Measurements from ENCODE around the gene MTX2. TPM values are rescaled to one million over a fixed set of nuclear protein-coding genes. Genes with fewer than 3 reads are reported as not detected.
A peak's percentile ranks its signal among the peaks of the same experiment; 100 is the strongest.

The MTX2 gene
- total and polyA plus RNA-seq, 2 donors (not counting 3 experiments of a cell fraction or from before 2014, with no cell fraction given) = 31.3 TPM

DNA sequence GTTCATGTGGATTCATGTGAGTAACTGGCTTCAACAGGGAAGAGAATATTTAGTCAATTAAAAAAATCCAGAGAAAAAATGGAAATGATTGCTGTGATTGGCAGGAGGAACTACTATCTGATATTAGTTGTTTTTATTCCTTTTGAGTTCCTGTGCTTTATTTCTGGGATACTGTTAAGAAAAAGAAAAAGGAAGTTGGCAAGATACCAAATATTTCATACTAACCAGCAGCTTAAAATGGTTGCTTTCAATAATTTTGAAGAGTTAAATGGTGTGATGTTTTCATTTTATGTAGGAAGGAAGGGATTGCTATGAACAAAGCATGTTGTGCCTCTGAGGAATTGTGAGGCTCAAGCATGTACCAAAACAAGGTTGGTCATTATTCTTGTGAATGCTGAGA, 8.1 kb upstream of the MTX2 start:
- ChIA-PET POLR2A (no interaction called here), CTCF (interaction anchor here (1.4 to 1.9 kb wide), 3 partner anchors 15 to 194 kb away, joined by 3 to 7 read pairs (median 5); no protein-coding TSS in a partner anchor)
- no peaks in the 10 kb centered on the region for H3K27me3 ChIP-seq (ENCODE audit: control insufficient read depth in 2 of 2, insufficient read depth in 2 of 2, low read length in 2 of 2)
- FAIRE-seq (peak; percentile 76), DNase-seq (ENCODE audit: low read depth, low spot score) (peak; percentile 72)
- no peaks in the 10 kb centered on the region for H3K9me3 ChIP-seq (replicated peaks; ENCODE audit: control insufficient read depth, insufficient read depth, low read length)
- H3K36me3 ChIP-seq (ENCODE audit: control insufficient read depth in 2 of 2, extremely low read depth in 1 of 2, insufficient read depth in 2 of 2, low read length in 2 of 2) = no peaks in the 10 kb centered on the region
- H4K20me1 ChIP-seq (replicated peaks; ENCODE audit: control insufficient read depth, extremely low read depth, insufficient read depth, low read length) = no peaks in the 10 kb centered on the region
- no peak overlapping the region for H3K27ac ChIP-seq (ENCODE audit: insufficient read depth, low read depth, low read length)
- no peaks in the 10 kb centered on the region for H3K79me2 ChIP-seq (ENCODE audit: control insufficient read depth, insufficient read depth, low read length)
- H3K9me1 ChIP-seq (replicated peaks; ENCODE audit: control insufficient read depth, extremely low read depth, insufficient read depth, low read length) = no peaks in the 10 kb centered on the region
- intact Hi-C loops (cut with micrococcal nuclease) = loop anchor here (1.0 kb wide), 1 partner anchor 8 kb away; the partner anchor contains the start of gene MTX2
- peak overlapping the region; percentile 14 for H3K9ac ChIP-seq (replicated peaks; ENCODE audit: extremely low read depth, insufficient read depth, low read length)
- dilution Hi-C loops (cut with MboI; ENCODE audit: extremely low pct_ligation_motif_present, low sequenced_read_pairs) = no loop called here
- TF ChIP-seq POLR2AphosphoS5 (IDR thresholded peaks at IDR 0.05; ENCODE audit: insufficient read depth, low read depth, low read length) = no peak
- no peak for TF ChIP-seq MYC (IDR thresholded peaks at IDR 0.05; ENCODE audit: low read depth, low read length)
- TF ChIP-seq JUN (IDR thresholded peaks at IDR 0.05; ENCODE audit: borderline replicate concordance, insufficient read depth, insufficient read length, low read depth) = no peak
- no peak for TF ChIP-seq GATA2 (IDR thresholded peaks at IDR 0.05; ENCODE audit: insufficient read depth, insufficient read length, low read depth, low read length)
- TF ChIP-seq FOS (IDR thresholded peaks at IDR 0.05; ENCODE audit: borderline replicate concordance, insufficient read depth, low read length) = no peak
- TF ChIP-seq EZH2 (IDR thresholded peaks at IDR 0.05; ENCODE audit: borderline replicate concordance, low read depth, low read length, severe bottlenecking) = no peak
- TF ChIP-seq, protein P1, sequence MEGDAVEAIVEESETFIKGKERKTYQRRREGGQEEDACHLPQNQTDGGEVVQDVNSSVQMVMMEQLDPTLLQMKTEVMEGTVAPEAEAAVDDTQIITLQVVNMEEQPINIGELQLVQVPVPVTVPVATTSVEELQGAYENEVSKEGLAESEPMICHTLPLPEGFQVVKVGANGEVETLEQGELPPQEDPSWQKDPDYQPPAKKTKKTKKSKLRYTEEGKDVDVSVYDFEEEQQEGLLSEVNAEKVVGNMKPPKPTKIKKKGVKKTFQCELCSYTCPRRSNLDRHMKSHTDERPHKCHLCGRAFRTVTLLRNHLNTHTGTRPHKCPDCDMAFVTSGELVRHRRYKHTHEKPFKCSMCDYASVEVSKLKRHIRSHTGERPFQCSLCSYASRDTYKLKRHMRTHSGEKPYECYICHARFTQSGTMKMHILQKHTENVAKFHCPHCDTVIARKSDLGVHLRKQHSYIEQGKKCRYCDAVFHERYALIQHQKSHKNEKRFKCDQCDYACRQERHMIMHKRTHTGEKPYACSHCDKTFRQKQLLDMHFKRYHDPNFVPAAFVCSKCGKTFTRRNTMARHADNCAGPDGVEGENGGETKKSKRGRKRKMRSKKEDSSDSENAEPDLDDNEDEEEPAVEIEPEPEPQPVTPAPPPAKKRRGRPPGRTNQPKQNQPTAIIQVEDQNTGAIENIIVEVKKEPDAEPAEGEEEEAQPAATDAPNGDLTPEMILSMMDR (IDR thresholded peaks at IDR 0.05; ENCODE audit: extremely low read depth in 1 of 2, insufficient read depth in 1 of 2, low read depth in 1 of 2, low read length in 2 of 2) = no peak
- TF ChIP-seq, protein P2, sequence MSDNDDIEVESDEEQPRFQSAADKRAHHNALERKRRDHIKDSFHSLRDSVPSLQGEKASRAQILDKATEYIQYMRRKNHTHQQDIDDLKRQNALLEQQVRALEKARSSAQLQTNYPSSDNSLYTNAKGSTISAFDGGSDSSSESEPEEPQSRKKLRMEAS (IDR thresholded peaks at IDR 0.05; ENCODE audit: insufficient read depth, insufficient read length) = no peak
- no peak for TF ChIP-seq POLR2A (IDR thresholded peaks at IDR 0.05; ENCODE audit: low read depth, low read length)
- peak overlapping the region; percentile 44 for H2AFZ ChIP-seq (ENCODE audit: low read depth, low read length)
- peaks cover 11% of the 10 kb centered on the region for H3K4me1 ChIP-seq (ENCODE audit: control insufficient read depth, extremely low read depth, insufficient read depth, low read length)
- no TSS peak for BruUV-seq (replicated peaks)
- no peak overlapping the region for H3K4me3 ChIP-seq (replicated peaks in 1 of 3; ENCODE audit: insufficient read depth in 1 of 3, low read depth in 1 of 3, low read length in 3 of 3)
- H3K4me2 ChIP-seq (ENCODE audit: insufficient read depth, low read length) = peak overlapping the region; percentile 55
